OCI-LY7 (cell line): ENCODE data around the gene SMIM44. TPM values are rescaled to one million over a fixed set of nuclear protein-coding genes. Genes with fewer than 3 reads are reported as not detected.

ENCODE experiments used
- BruUV-seq: library from RNA; stranded (reverse); fragments of 400-500 nt; replicated peaks from 2 replicates; lab custom pipeline; 2021; lab: Mats Ljungman, UMichigan
- CTCF ChIA-PET: fragments of 300-600 bp; sonication (Branson Sonifier 250); formaldehyde crosslinking; loops from one replicate; lab custom pipeline; 2022; ENCODE audit warnings: antibody characterized with exemption; ENCODE audit not compliant: unreplicated experiment; lab: Charles Lee
- POLR2A ChIA-PET: fragments of 300-600 bp; sonication (Branson Sonifier 250); formaldehyde crosslinking; loops from one replicate; lab custom pipeline; 2022; ENCODE audit warnings: antibody characterized with exemption; lab: Charles Lee
- DNase-seq: peaks from one replicate; pipeline ENCODE4 v3.0.0-alpha.2; 2015; ENCODE audit warnings: low spot score
- H2AFZ ChIP-seq: fragments of 200-600 bp; sonication (generic), shearing (Covaris generic); 2 replicates; pipeline ENCODE4 v1.6.1; 2014; ENCODE audit warnings: mild to moderate bottlenecking, antibody characterized with exemption, low read length, moderate library complexity
- H3K27ac ChIP-seq: fragments of 200-600 bp; sonication (generic); 2 replicates; pipeline ENCODE4 v1.5.1; 2014; ENCODE audit warnings: mixed run types, low read depth, mild to moderate bottlenecking, moderate library complexity, low read length, inconsistent platforms; ENCODE audit not compliant: poor library complexity, severe bottlenecking
- H3K36me3 ChIP-seq: fragments of 200-600 bp; sonication (generic); 2 replicates; pipeline ENCODE4 v1.6.1; 2014; ENCODE audit warnings: mild to moderate bottlenecking, antibody characterized with exemption, low read length, moderate library complexity, mixed read lengths; ENCODE audit not compliant: insufficient read depth
- H3K4me1 ChIP-seq: fragments of 200-600 bp; sonication (generic); 2 replicates; pipeline ENCODE4 v1.5.1; 2014; ENCODE audit warnings: mild to moderate bottlenecking, low read length; ENCODE audit not compliant: insufficient read depth, poor library complexity, severe bottlenecking
- H3K4me2 ChIP-seq: fragments of 200-600 bp; sonication (generic); 2 replicates; pipeline ENCODE4 v1.6.1; 2014; ENCODE audit warnings: mild to moderate bottlenecking, low read length
- H3K4me3 ChIP-seq: fragments of 200-600 bp; sonication (generic); 2 replicates; pipeline ENCODE4 v1.5.1; 2014; ENCODE audit warnings: mild to moderate bottlenecking, low read depth, low read length; ENCODE audit not compliant: poor library complexity, severe bottlenecking
- H3K79me2 ChIP-seq: fragments of 200-600 bp; sonication (generic); 2 replicates; pipeline ENCODE4 v1.6.1; 2016; ENCODE audit warnings: low read depth, mild to moderate bottlenecking, low read length, moderate library complexity, mixed read lengths; ENCODE audit not compliant: insufficient read depth
- H3K9me2 ChIP-seq: fragments of 200-600 bp; sonication (generic); 2 replicates; pipeline ENCODE4 v1.6.1; 2016; ENCODE audit warnings: mild to moderate bottlenecking, low read length, mixed read lengths; ENCODE audit not compliant: insufficient read depth
- H3K9me3 ChIP-seq: fragments of 200-600 bp; sonication (generic); 2 replicates; pipeline ENCODE4 v1.6.1; 2014; ENCODE audit warnings: mild to moderate bottlenecking, mixed run types, low read length, mixed read lengths
- H4K20me1 ChIP-seq: fragments of 200-600 bp; sonication (generic); 2 replicates; pipeline ENCODE4 v1.6.1; 2014; ENCODE audit warnings: mild to moderate bottlenecking, antibody characterized with exemption, low read length, moderate library complexity, mixed read lengths; ENCODE audit not compliant: insufficient read depth
- CTCF ChIP-seq: fragments of 200-600 bp; sonication (generic); conservative IDR thresholded peaks from 2 replicates; pipeline ENCODE4 v1.5.1; 2014; ENCODE audit warnings: mild to moderate bottlenecking, antibody characterized with exemption, low read length, moderate library complexity, mixed read lengths
- EZH2phosphoT487 ChIP-seq: fragments of 200-600 bp; sonication (generic); IDR thresholded peaks from 2 replicates; pipeline ENCODE4 v1.6.1; 2018; ENCODE audit warnings: low read depth, borderline replicate concordance, mild to moderate bottlenecking, mixed run types, antibody characterized with exemption, low read length, moderate library complexity, mixed read lengths
- intact Hi-C: fragments of 100-400 bp; cut with micrococcal nuclease; formaldehyde crosslinking; loops from one replicate; pipeline ENCODE4 v1.10.0; 2022; ENCODE audit not compliant: unreplicated experiment
- total RNA-seq, 2 experiments: library from RNA; depleted of rRNA in 1 of 2; stranded (reverse); fragments of >200 nt in 1 of 2; shearing (Covaris generic) in 1 of 2; gene quantifications; 2 replicates each; pipeline ENCODE4 v1.2.3, GENCODE V29; 2014 to 2022

The SMIM44 gene
- total RNA-seq, 2 experiments from 2014 or later: not detected

- Histone ChIP-seq H3K4me2 (no peak overlapping the region), H4K20me1 (no peaks in the 10 kb centered on the region), H2AFZ (no peak overlapping the region), H3K4me3 (no peak overlapping the region), H3K9me2 (no peaks in the 10 kb centered on the region), H3K79me2 (no peaks in the 10 kb centered on the region), H3K27ac (no peak overlapping the region), H3K9me3 (no peaks in the 10 kb centered on the region), H3K4me1 (no peaks in the 10 kb centered on the region), H3K36me3 (no peaks in the 10 kb centered on the region)
- no peak for TF ChIP-seq CTCF
- TF ChIP-seq EZH2phosphoT487: no peak
- intact Hi-C loops: no loop called here
- DNase-seq: no peak
- POLR2A ChIA-PET: no interaction called here
- no TSS peak for BruUV-seq
- CTCF ChIA-PET: no interaction called here
Measured at GRCh38 chr19:3459089-3459881, 24.0 kb downstream of the SMIM44 start.

- TF ChIP-seq CTCF: no peak
- no peak for TF ChIP-seq EZH2phosphoT487
- no peak for DNase-seq
- Histone ChIP-seq H3K4me1 (no peaks in the 10 kb centered on the region), H3K79me2 (no peaks in the 10 kb centered on the region), H3K9me3 (no peaks in the 10 kb centered on the region), H3K9me2 (no peaks in the 10 kb centered on the region), H3K36me3 (no peaks in the 10 kb centered on the region), H3K27ac (no peak overlapping the region), H4K20me1 (no peaks in the 10 kb centered on the region), H2AFZ (no peak overlapping the region), H3K4me2 (no peak overlapping the region), H3K4me3 (no peak overlapping the region)
- CTCF ChIA-PET: no interaction called here
- POLR2A ChIA-PET: no interaction called here
- intact Hi-C loops: no loop called here
- no TSS peak for BruUV-seq
Measured at GRCh38 chr19:3458229-3459088, 24.8 kb downstream of the SMIM44 start.
